NT2/D1 (cell line): ENCODE measurements around the gene TBCD.

Source experiments
- SUZ12 ChIP-seq: IDR thresholded peaks from 2 replicates; pipeline ENCODE4 v1.6.1; 2011; ENCODE audit not compliant: insufficient read length, insufficient read depth; ENCODE audit errors: extremely low read depth
- YY1 ChIP-seq: IDR thresholded peaks from 2 replicates; pipeline ENCODE4 v1.6.1; 2011; ENCODE audit not compliant: insufficient read length, insufficient read depth

GRCh38 chr17:82868715-82869131, 116.9 kb downstream of the TBCD start:
- TF ChIP-seq YY1 = no peak
- TF ChIP-seq SUZ12 = no peak
